OCI-LY3 (cell line): ENCODE data around the gene PGGHG.

ENCODE experiments used
- H2AFZ ChIP-seq: fragments of 200-600, 300-600 bp; shearing (Covaris generic); 2 replicates; pipeline ENCODE4 v1.6.0; 2014; ENCODE audit warnings: antibody characterized with exemption, low read depth, low read length
- H3K27ac ChIP-seq: fragments of 200-600, 300-600 bp; sonication (generic); 2 replicates; pipeline ENCODE4 v1.5.1; 2014; ENCODE audit warnings: mild to moderate bottlenecking, low read length, moderate library complexity, mixed read lengths
- H3K27me3 ChIP-seq: fragments of 200-600, 300-600 bp; sonication (generic); 2 replicates; pipeline ENCODE4 v1.6.1; 2014; ENCODE audit warnings: low read depth, low read length, mixed read lengths
- H3K36me3 ChIP-seq: fragments of 200-600, 300-600 bp; sonication (generic); replicated peaks from 2 replicates; pipeline ENCODE3; 2014; ENCODE audit warnings: low read depth, low read length, mixed read lengths
- H3K4me1 ChIP-seq: fragments of 300-600, 200-600 bp; sonication (generic); 2 replicates; pipeline ENCODE4 v1.6.1; 2014; ENCODE audit warnings: low read length, mixed read lengths
- H3K4me2 ChIP-seq: fragments of 200-600, 300-600 bp; sonication (generic); 2 replicates; pipeline ENCODE4 v1.6.1; 2014; ENCODE audit warnings: low read length, mixed read lengths
- H3K4me3 ChIP-seq: fragments of 300-600, 200-600 bp; sonication (generic); 2 replicates; pipeline ENCODE4 v1.5.1; 2014; ENCODE audit warnings: antibody characterized with exemption, mild to moderate bottlenecking, low read length, moderate library complexity
- H3K79me2 ChIP-seq: fragments of 300-600, 200-600 bp; shearing (Covaris generic); 2 replicates; pipeline ENCODE4 v1.6.1; 2014; ENCODE audit warnings: mild to moderate bottlenecking, low read length, mixed read lengths
- H3K9ac ChIP-seq: fragments of 300-600, 200-600 bp; shearing (Covaris generic); 2 replicates; pipeline ENCODE4 v1.6.0; 2014; ENCODE audit warnings: mild to moderate bottlenecking, low read length, moderate library complexity
- H3K9me3 ChIP-seq: fragments of 200-600, 300-600 bp; shearing (Covaris generic); 2 replicates; pipeline ENCODE4 v1.6.1; 2014; ENCODE audit warnings: low read length, mixed read lengths; ENCODE audit not compliant: insufficient read depth
- H4K20me1 ChIP-seq: fragments of 200-600, 300-600 bp; sonication (generic); 2 replicates; pipeline ENCODE4 v1.6.1; 2016; ENCODE audit warnings: low read length, mixed read lengths; ENCODE audit not compliant: insufficient read depth
- EZH2phosphoT487 ChIP-seq: fragments of 200-600 bp; shearing (Covaris generic); IDR thresholded peaks from 2 replicates; pipeline ENCODE4 v1.6.1; 2018; ENCODE audit warnings: antibody characterized with exemption, mixed run types, low read depth
- TF ChIP-seq, protein P1 (sequence below): fragments of 200-600, 300-600 bp; sonication (generic); IDR thresholded peaks from 2 replicates; pipeline ENCODE4 v1.5.1; 2014; ENCODE audit warnings: antibody characterized with exemption, low read length, low read depth

PGGHG gene

DNA sequence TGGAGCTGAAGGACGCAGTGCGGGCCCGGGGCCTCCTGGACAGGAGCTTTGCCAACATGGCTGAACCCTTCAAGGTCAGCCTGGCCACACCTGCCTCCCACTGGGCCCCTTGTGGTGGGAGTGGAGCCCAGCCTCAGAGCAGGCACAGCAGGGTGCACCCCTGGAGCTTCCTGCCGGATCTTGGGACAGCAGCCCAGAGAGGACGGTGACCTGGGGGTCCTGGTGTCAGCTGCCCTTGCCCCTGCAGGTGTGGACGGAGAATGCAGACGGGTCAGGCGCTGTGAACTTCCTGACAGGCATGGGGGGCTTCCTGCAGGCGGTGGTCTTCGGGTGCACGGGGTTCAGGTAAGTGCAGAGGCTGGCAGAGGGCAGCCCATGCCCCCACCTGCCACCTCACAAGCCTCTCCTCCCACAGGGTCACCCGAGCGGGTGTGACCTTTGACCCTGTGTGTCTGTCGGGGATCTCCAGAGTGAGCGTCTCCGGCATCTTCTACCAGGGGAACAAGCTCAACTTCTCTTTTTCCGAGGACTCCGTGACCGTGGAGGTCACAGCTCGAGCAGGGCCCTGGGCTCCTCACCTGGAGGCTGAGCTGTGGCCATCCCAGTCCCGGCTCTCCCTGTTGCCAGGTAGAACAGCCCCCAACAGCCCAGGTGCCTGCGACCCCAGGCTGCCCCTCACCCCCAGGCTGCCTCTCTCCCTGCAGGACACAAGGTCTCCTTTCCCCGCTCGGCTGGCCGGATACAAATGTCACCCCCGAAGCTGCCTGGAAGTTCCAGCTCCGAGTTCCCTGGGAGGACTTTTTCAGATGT is 5.1 kb downstream of the PGGHG start:
- H3K36me3 ChIP-seq, result peaks cover 10% of the 10 kb centered on the region
- no peak for TF ChIP-seq EZH2phosphoT487
- TF ChIP-seq, protein P1, sequence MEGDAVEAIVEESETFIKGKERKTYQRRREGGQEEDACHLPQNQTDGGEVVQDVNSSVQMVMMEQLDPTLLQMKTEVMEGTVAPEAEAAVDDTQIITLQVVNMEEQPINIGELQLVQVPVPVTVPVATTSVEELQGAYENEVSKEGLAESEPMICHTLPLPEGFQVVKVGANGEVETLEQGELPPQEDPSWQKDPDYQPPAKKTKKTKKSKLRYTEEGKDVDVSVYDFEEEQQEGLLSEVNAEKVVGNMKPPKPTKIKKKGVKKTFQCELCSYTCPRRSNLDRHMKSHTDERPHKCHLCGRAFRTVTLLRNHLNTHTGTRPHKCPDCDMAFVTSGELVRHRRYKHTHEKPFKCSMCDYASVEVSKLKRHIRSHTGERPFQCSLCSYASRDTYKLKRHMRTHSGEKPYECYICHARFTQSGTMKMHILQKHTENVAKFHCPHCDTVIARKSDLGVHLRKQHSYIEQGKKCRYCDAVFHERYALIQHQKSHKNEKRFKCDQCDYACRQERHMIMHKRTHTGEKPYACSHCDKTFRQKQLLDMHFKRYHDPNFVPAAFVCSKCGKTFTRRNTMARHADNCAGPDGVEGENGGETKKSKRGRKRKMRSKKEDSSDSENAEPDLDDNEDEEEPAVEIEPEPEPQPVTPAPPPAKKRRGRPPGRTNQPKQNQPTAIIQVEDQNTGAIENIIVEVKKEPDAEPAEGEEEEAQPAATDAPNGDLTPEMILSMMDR, result no peak
- H3K27ac ChIP-seq, result no peak overlapping the region
- H3K9me3 ChIP-seq, result no peaks in the 10 kb centered on the region
- H4K20me1 ChIP-seq, result no peaks in the 10 kb centered on the region
- no peak overlapping the region for H3K9ac ChIP-seq
- no peaks in the 10 kb centered on the region for H3K27me3 ChIP-seq
- H3K79me2 ChIP-seq, result no peaks in the 10 kb centered on the region; the same call in 1 of the 2 replicates
- H3K4me2 ChIP-seq, result no peak overlapping the region
- no peak overlapping the region for H2AFZ ChIP-seq
- H3K4me3 ChIP-seq, result no peak overlapping the region
- H3K4me1 ChIP-seq, result peaks cover 6% of the 10 kb centered on the region; the same call in 1 of the 2 replicates

DNA sequence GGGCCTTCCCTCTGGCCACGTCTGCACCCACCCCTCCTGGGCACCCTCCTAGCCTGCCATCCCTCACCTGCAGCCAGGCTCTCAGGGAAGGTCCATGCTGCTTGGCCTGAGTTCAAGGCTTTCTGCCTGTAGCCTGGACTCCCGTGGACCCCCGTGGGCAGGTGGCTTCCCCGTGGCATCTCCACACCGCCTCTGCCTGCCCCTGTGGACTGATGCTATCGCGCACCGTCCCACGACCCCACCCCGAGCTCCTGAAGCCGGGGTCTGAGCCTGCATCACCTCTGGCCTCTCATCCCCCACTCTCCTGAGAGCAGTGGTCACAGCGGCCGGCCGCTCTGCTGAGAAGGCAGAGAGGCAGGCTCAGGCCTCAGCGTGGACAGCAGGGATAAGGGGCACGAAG is 5.9 kb downstream of the PGGHG start:
- Histone ChIP-seq H2AFZ (no peak overlapping the region), H3K4me2 (no peak overlapping the region), H3K27ac (no peak overlapping the region), H3K9me3 (no peaks in the 10 kb centered on the region), H3K4me3 (no peak overlapping the region), H3K4me1 (peaks cover 1% of the 10 kb centered on the region; the same call in 1 of the 2 replicates), H3K36me3 (peaks cover 10% of the 10 kb centered on the region), H3K9ac (no peak overlapping the region), H4K20me1 (no peaks in the 10 kb centered on the region), H3K79me2 (no peaks in the 10 kb centered on the region), H3K27me3 (no peaks in the 10 kb centered on the region)
- TF ChIP-seq, protein P1, result no peak
- no peak for TF ChIP-seq EZH2phosphoT487

DNA sequence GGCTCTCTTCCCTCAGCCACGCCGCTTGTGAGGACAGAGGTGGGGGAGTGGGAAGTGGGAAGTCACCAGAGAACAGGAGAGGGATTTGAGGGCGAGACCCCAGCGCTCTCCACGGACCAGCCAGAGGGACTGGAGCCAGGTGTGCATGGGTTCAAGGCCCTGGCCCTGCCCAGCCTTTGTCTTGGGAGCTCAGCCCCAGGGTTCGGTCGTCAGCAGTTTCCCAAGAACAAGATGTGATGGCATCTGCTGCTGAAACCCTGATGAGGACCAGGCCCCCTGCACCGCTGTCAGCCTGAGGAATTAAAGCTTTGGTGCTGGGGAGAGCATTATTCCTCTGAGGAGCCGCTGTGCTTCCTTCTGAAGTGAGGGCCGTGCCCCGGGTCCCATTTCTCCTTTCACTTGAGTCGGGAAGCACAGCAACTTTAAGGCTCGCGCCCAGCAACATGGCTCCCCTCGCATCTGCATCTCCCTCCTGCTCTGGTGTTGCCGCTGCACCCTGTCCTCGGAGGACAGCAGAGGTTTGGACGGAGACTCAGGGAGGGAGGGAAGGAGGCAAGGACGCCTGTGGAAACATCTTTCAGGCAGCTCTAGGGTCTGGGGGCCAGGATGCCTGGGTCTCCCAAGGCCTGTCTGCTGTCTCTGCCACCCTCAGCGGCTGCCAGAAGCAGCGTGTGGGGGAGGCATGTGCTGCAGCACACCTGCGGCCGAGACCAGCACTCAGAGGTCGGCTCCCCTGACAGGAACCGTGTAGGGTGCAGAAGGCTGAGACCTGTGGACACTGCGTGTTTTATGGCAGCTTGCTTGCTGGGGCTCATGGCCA is 6.6 kb downstream of the PGGHG start:
- Histone ChIP-seq H3K79me2 (no peaks in the 10 kb centered on the region), H3K4me1 (no peaks in the 10 kb centered on the region), H4K20me1 (no peaks in the 10 kb centered on the region), H3K4me3 (no peak overlapping the region), H3K36me3 (peaks cover 10% of the 10 kb centered on the region), H3K4me2 (no peak overlapping the region), H3K27ac (no peak overlapping the region), H3K9me3 (no peaks in the 10 kb centered on the region), H3K9ac (no peak overlapping the region), H2AFZ (no peak overlapping the region), H3K27me3 (peaks cover 5% of the 10 kb centered on the region; the same call in 1 of the 2 replicates)
- TF ChIP-seq EZH2phosphoT487, result no peak
- TF ChIP-seq, protein P1, result no peak
